ENCODE results near the gene KLHL40.

KLHL40 gene

GRCh38 chr3:42685363-42685881 lies at the start of gene KLHL40:
KLHL40 (plus strand) TSS chr3:42685537; CDS start chr3:42685619, 82 bp downstream.
- DNase-seq (ENCODE audit: low read depth) = no peak

GRCh38 chr3:42637001-42637400 lies 48.3 kb upstream of the KLHL40 start:
- no peak for DNase-seq (ENCODE audit: low read depth)

- no peak for DNase-seq (ENCODE audit: low read depth)
These were observed 46.9 kb upstream of the KLHL40 start for GRCh38 chr3:42638339-42638842.

GRCh38 chr3:42639192-42639591 lies 46.1 kb upstream of the KLHL40 start:
- no peak for DNase-seq (ENCODE audit: low read depth)

- DNase-seq (ENCODE audit: low read depth) = no peak
These were observed 45.2 kb upstream of the KLHL40 start for GRCh38 chr3:42640129-42640528.

GRCh38 chr3:42640771-42641370 lies 44.5 kb upstream of the KLHL40 start:
- no peak for DNase-seq (ENCODE audit: low read depth)

GRCh38 chr3:42647821-42648459 lies 37.4 kb upstream of the KLHL40 start:
- no peak for DNase-seq (ENCODE audit: low read depth)

GRCh38 chr3:42649006-42649405 lies 36.3 kb upstream of the KLHL40 start:
- no peak for DNase-seq (ENCODE audit: low read depth)

GRCh38 chr3:42649783-42650182 lies 35.6 kb upstream of the KLHL40 start:
- DNase-seq (ENCODE audit: low read depth) = no peak

GRCh38 chr3:42651248-42652091 lies 33.9 kb upstream of the KLHL40 start:
- peak; percentile 64 for DNase-seq (ENCODE audit: low read depth)

GRCh38 chr3:42652251-42652610 lies 33.1 kb upstream of the KLHL40 start:
- DNase-seq (ENCODE audit: low read depth) = no peak

- peak; percentile 89 for DNase-seq (ENCODE audit: low read depth)
These were observed 32.6 kb upstream of the KLHL40 start for GRCh38 chr3:42652611-42653302.

GRCh38 chr3:42653303-42653559 lies 32.1 kb upstream of the KLHL40 start:
- DNase-seq (ENCODE audit: low read depth) = no peak

- DNase-seq (ENCODE audit: low read depth) = peak; percentile 41
These were observed 31.6 kb upstream of the KLHL40 start, which contains the start of gene ZBTB47 for GRCh38 chr3:42653560-42654330. ZBTB47 (plus strand) TSS chr3:42653697; CDS start chr3:42658356, 4,659 bp downstream.

GRCh38 chr3:42654331-42655201 lies 30.8 kb upstream of the KLHL40 start:
- DNase-seq (ENCODE audit: low read depth) = peak; percentile 56

GRCh38 chr3:42655331-42655888 lies 29.9 kb upstream of the KLHL40 start:
- no peak for DNase-seq (ENCODE audit: low read depth)

- DNase-seq (ENCODE audit: low read depth) = peak; percentile 58
These were observed 29.2 kb upstream of the KLHL40 start for GRCh38 chr3:42655980-42656679.

- DNase-seq (ENCODE audit: low read depth) = no peak
These were observed 28.4 kb upstream of the KLHL40 start for GRCh38 chr3:42656680-42657610.
